Measurements from ENCODE around the gene ABCG4. TPM values are rescaled to one million over a fixed set of nuclear protein-coding genes. Genes with fewer than 3 reads are reported as not detected.

ABCG4 gene
- total RNA-seq, 2 experiments from 2014 or later = not detected

Other genes starting within 250 kb of the ABCG4 start
- gene BCL9L, start 223.1 kb upstream of the ABCG4 start, total RNA-seq = 100 to 1,000 TPM; 116 to 128 TPM
- under 1 TPM in 1 of 2 experiments, not detected in 1; 0.44 TPM for gene UPK2, start 192.8 kb upstream of the ABCG4 start, total RNA-seq
- not detected for gene FOXR1, start 177.3 kb upstream of the ABCG4 start, total RNA-seq
- gene CENATAC, start 150.9 kb upstream of the ABCG4 start, total RNA-seq = 10 to 100 TPM; 66.8 to 74.2 TPM
- 1,000 to 10,000 TPM; 1,397 to 1,460 TPM for gene RPS25, start 130.7 kb upstream of the ABCG4 start, total RNA-seq
- 10 to 100 TPM; 80.5 to 84.4 TPM for gene TRAPPC4, start 130.3 kb upstream of the ABCG4 start, total RNA-seq
- gene SLC37A4, start 118.2 kb upstream of the ABCG4 start, total RNA-seq = 10 to 100 TPM; 20.3 to 23.9 TPM
- gene HYOU1, start 91.8 kb upstream of the ABCG4 start, total RNA-seq = 10 to 100 TPM; 76.5 to 83.1 TPM
- gene VPS11, start 81.2 kb upstream of the ABCG4 start, total RNA-seq = 10 to 100 TPM; 41.2 to 46.2 TPM
- gene HMBS, start 64.2 kb upstream of the ABCG4 start, total RNA-seq = 10 to 100 TPM; 18.0 to 18.8 TPM
- 10 to 100 TPM; 43.2 to 56.1 TPM for gene DPAGT1, start 47.2 kb upstream of the ABCG4 start, total RNA-seq
- 10 to 100 TPM; 32.2 to 32.6 TPM for gene C2CD2L, start 41.7 kb upstream of the ABCG4 start, total RNA-seq
- 10 to 100 TPM; 52.4 to 52.6 TPM for gene HINFP, start 27.5 kb upstream of the ABCG4 start, total RNA-seq
- gene NLRX1, start 19.7 kb downstream of the ABCG4 start, total RNA-seq = 10 to 100 TPM; 20.7 to 25.2 TPM
- gene NHERF4, start 36.4 kb downstream of the ABCG4 start, total RNA-seq = under 1 TPM in 1 of 2 experiments, not detected in 1; 0.30 TPM
- gene CBL, start 57.3 kb downstream of the ABCG4 start, total RNA-seq = 10 to 100 TPM; 45.1 to 45.2 TPM
- gene MCAM, start 168.1 kb downstream of the ABCG4 start, total RNA-seq = 1 to 10 TPM; 2.4 to 2.9 TPM
- 10 to 100 TPM; 32.2 to 32.9 TPM for gene RNF26, start 185.5 kb downstream of the ABCG4 start, total RNA-seq
- gene C1QTNF5, start 191.8 kb downstream of the ABCG4 start, total RNA-seq = not detected
- not detected for gene MFRP, start 197.7 kb downstream of the ABCG4 start, total RNA-seq
- gene USP2, start 232.6 kb downstream of the ABCG4 start, total RNA-seq = under 1 TPM; 0.62 to 0.83 TPM

All from activated naive CD8-positive, alpha-beta T cell treated with anti-CD3 and anti-CD28 coated beads, Interleukin-2, amount 10 ng/mL, durations not matched to agents 7 days and 5 days (primary cell).